Midbrain (tissue), 1 donor: Measurements from ENCODE around the gene ABCA4.

Experiments
- DNase-seq: peaks from one replicate; lab custom pipeline; 2025; lab: John Stamatoyannopoulos, UW

Gene ABCA4

GRCh38 chr1:94050675-94051074 lies 70.3 kb downstream of the ABCA4 start:
- DNase-seq = no peak

GRCh38 chr1:94050254-94050653 lies 70.7 kb downstream of the ABCA4 start:
- no peak for DNase-seq

GRCh38 chr1:94049791-94050190 lies 71.2 kb downstream of the ABCA4 start:
- DNase-seq = no peak

GRCh38 chr1:94048413-94049164 lies 72.4 kb downstream of the ABCA4 start:
- DNase-seq = no peak

GRCh38 chr1:94047949-94048348 lies 73.0 kb downstream of the ABCA4 start:
- no peak for DNase-seq

- DNase-seq = peak; percentile 58
Observed at GRCh38 chr1:94045465-94046056, 75.4 kb downstream of the ABCA4 start.

GRCh38 chr1:94044891-94045290 lies 76.1 kb downstream of the ABCA4 start:
- DNase-seq = no peak

GRCh38 chr1:94044290-94044790 lies 76.6 kb downstream of the ABCA4 start:
- DNase-seq = peak; percentile 16

- DNase-seq = no peak
Observed at GRCh38 chr1:94043738-94044289, 77.1 kb downstream of the ABCA4 start.

- no peak for DNase-seq
Observed at GRCh38 chr1:94042388-94042787, 78.6 kb downstream of the ABCA4 start.

GRCh38 chr1:94039871-94040569 lies 80.9 kb downstream of the ABCA4 start:
- DNase-seq = no peak

- DNase-seq = peak; percentile 52
Observed at GRCh38 chr1:94039514-94039870, 81.5 kb downstream of the ABCA4 start.

GRCh38 chr1:94038511-94038910 lies 82.4 kb downstream of the ABCA4 start:
- no peak for DNase-seq

GRCh38 chr1:94037392-94038229 lies 83.3 kb downstream of the ABCA4 start:
- DNase-seq = no peak

GRCh38 chr1:94036730-94037129 lies 84.2 kb downstream of the ABCA4 start:
- DNase-seq = no peak

GRCh38 chr1:94033849-94034248 lies 87.1 kb downstream of the ABCA4 start:
- no peak for DNase-seq

GRCh38 chr1:94032637-94033036 lies 88.3 kb downstream of the ABCA4 start:
- DNase-seq = no peak

GRCh38 chr1:94031591-94031990 lies 89.4 kb downstream of the ABCA4 start:
- no peak for DNase-seq

- peak; percentile 4 for DNase-seq
Observed at GRCh38 chr1:94031154-94031553, 89.8 kb downstream of the ABCA4 start.

GRCh38 chr1:94029130-94029993 lies 91.6 kb downstream of the ABCA4 start:
- no peak for DNase-seq
